Retinal pigment epithelial cell (primary cell): Measurements from ENCODE around the gene MAN1C1.

Source experiments
- DNase-seq: peaks from one replicate; pipeline ENCODE4 v3.0.0-alpha.2; 2010; ENCODE audit warnings: low read depth
- H3K4me3 ChIP-seq: 2 replicates; pipeline ENCODE4 v1.5.1; 2011; ENCODE audit warnings: mild to moderate bottlenecking, low read length, control low read depth, moderate library complexity
- CTCF ChIP-seq: conservative IDR thresholded peaks from 2 replicates; pipeline ENCODE4 v1.5.1; 2011; ENCODE audit warnings: low read depth, low read length, control low read depth, inconsistent platforms

MAN1C1 gene

GRCh38 chr1:25664357-25665199 is 48.0 kb downstream of the MAN1C1 start:
- DNase-seq = no peak
- TF ChIP-seq CTCF = no peak
- H3K4me3 ChIP-seq = no peak overlapping the region

- DNase-seq = no peak
- H3K4me3 ChIP-seq = no peak overlapping the region
- TF ChIP-seq CTCF = no peak
Measured at GRCh38 chr1:25666460-25666859, 49.9 kb downstream of the MAN1C1 start.

GRCh38 chr1:25668931-25669573 is 52.5 kb downstream of the MAN1C1 start:
- TF ChIP-seq CTCF = no peak
- no peak overlapping the region for H3K4me3 ChIP-seq
- no peak for DNase-seq

- DNase-seq = no peak
- H3K4me3 ChIP-seq = no peak overlapping the region
- TF ChIP-seq CTCF = no peak
Measured at GRCh38 chr1:25669781-25670567, 53.4 kb downstream of the MAN1C1 start.

- no peak overlapping the region for H3K4me3 ChIP-seq
- TF ChIP-seq CTCF = no peak
- DNase-seq = no peak
Measured at GRCh38 chr1:25671929-25672328, 55.3 kb downstream of the MAN1C1 start.

GRCh38 chr1:25672763-25673409 is 56.3 kb downstream of the MAN1C1 start:
- no peak for DNase-seq
- H3K4me3 ChIP-seq = no peak overlapping the region
- TF ChIP-seq CTCF = no peak
